Measurements from ENCODE around the gene CDH18. TPM values are rescaled to one million over a fixed set of nuclear protein-coding genes. Genes with fewer than 3 reads are reported as not detected.

Gene CDH18
- total and polyA plus RNA-seq, 2 donors (not counting 1 experiment from before 2014, with no cell fraction given) = 0.16 to 0.33 TPM

GRCh38 chr5:19694949-19695611 lies 292.9 kb downstream of the CDH18 start:
- no peak for TF ChIP-seq EZH2 (IDR thresholded peaks at IDR 0.05; ENCODE audit: low read length, missing control alignments)
- TF ChIP-seq, protein P1, sequence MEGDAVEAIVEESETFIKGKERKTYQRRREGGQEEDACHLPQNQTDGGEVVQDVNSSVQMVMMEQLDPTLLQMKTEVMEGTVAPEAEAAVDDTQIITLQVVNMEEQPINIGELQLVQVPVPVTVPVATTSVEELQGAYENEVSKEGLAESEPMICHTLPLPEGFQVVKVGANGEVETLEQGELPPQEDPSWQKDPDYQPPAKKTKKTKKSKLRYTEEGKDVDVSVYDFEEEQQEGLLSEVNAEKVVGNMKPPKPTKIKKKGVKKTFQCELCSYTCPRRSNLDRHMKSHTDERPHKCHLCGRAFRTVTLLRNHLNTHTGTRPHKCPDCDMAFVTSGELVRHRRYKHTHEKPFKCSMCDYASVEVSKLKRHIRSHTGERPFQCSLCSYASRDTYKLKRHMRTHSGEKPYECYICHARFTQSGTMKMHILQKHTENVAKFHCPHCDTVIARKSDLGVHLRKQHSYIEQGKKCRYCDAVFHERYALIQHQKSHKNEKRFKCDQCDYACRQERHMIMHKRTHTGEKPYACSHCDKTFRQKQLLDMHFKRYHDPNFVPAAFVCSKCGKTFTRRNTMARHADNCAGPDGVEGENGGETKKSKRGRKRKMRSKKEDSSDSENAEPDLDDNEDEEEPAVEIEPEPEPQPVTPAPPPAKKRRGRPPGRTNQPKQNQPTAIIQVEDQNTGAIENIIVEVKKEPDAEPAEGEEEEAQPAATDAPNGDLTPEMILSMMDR (conservative IDR thresholded peaks at IDR 0.05 in 1 of 2, IDR thresholded peaks at IDR 0.05 in 1 of 2; ENCODE audit: low read depth in 1 of 2, low read length in 2 of 2) = no peak
- H3K36me3 ChIP-seq (ENCODE audit: control insufficient read depth, insufficient read depth, low read length) = no peaks in the 10 kb centered on the region
- H3K27ac ChIP-seq (ENCODE audit: insufficient read depth, low read length) = no peak overlapping the region
- no peaks in the 10 kb centered on the region for H3K4me1 ChIP-seq (ENCODE audit: control insufficient read depth, extremely low read depth, insufficient read depth, low read length)
- H4K20me1 ChIP-seq (ENCODE audit: control insufficient read depth, extremely low read depth, insufficient read depth, low read length) = no peaks in the 10 kb centered on the region
- no peak overlapping the region for H3K4me3 ChIP-seq (replicated peaks in 1 of 4; ENCODE audit: control extremely low read depth in 1 of 4, insufficient read depth in 1 of 4, low read depth in 3 of 4, low read length in 4 of 4)
- DNase-seq (ENCODE audit: low read depth in 2 of 2) = no peak
- no peaks in the 10 kb centered on the region for H3K27me3 ChIP-seq (ENCODE audit: control insufficient read depth, insufficient read depth, low read length)
- no peaks in the 10 kb centered on the region for H3K9me3 ChIP-seq (ENCODE audit: control insufficient read depth, insufficient read depth, low read depth, low read length)
- H2AFZ ChIP-seq (ENCODE audit: low read length) = no peak overlapping the region
- no peaks in the 10 kb centered on the region for H3K79me2 ChIP-seq (ENCODE audit: control insufficient read depth, insufficient read depth, low read length)
- no peak overlapping the region for H3K9ac ChIP-seq (ENCODE audit: insufficient read depth, low read length)
- no peak overlapping the region for H3K4me2 ChIP-seq (ENCODE audit: extremely low read depth, insufficient read depth, low read length)

DNA sequence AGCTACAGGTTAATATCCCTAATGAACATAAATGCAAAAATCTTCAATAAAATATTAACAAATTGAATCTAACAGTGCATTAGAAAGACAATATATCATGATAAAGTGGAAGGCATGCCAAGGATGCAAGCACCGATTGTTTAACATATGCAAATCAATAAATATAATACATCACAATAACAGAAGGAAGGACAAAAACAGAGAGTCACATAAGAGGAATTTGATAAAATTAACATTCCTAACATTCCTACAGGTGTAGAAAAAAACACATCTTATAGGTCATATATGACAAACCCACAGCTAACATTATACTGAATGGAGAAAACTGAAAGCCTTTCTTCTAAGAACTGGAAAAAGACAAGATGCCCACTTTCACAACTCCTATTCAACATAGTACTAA lies 297.0 kb downstream of the CDH18 start:
- no peaks in the 10 kb centered on the region for H3K36me3 ChIP-seq (ENCODE audit: control insufficient read depth, insufficient read depth, low read length)
- H3K27me3 ChIP-seq (ENCODE audit: control insufficient read depth, insufficient read depth, low read length) = no peaks in the 10 kb centered on the region
- DNase-seq (ENCODE audit: low read depth in 2 of 2) = no peak
- no peak overlapping the region for H2AFZ ChIP-seq (ENCODE audit: low read length)
- no peaks in the 10 kb centered on the region for H4K20me1 ChIP-seq (ENCODE audit: control insufficient read depth, extremely low read depth, insufficient read depth, low read length)
- no peaks in the 10 kb centered on the region for H3K79me2 ChIP-seq (ENCODE audit: control insufficient read depth, insufficient read depth, low read length)
- H3K27ac ChIP-seq (ENCODE audit: insufficient read depth, low read length) = no peak overlapping the region
- H3K4me2 ChIP-seq (ENCODE audit: extremely low read depth, insufficient read depth, low read length) = no peak overlapping the region
- no peak overlapping the region for H3K4me3 ChIP-seq (replicated peaks in 1 of 4; ENCODE audit: control extremely low read depth in 1 of 4, insufficient read depth in 1 of 4, low read depth in 3 of 4, low read length in 4 of 4)
- H3K9me3 ChIP-seq (ENCODE audit: control insufficient read depth, insufficient read depth, low read depth, low read length) = no peaks in the 10 kb centered on the region
- no peaks in the 10 kb centered on the region for H3K4me1 ChIP-seq (ENCODE audit: control insufficient read depth, extremely low read depth, insufficient read depth, low read length)
- H3K9ac ChIP-seq (ENCODE audit: insufficient read depth, low read length) = no peak overlapping the region
- TF ChIP-seq EZH2 (IDR thresholded peaks at IDR 0.05; ENCODE audit: low read length, missing control alignments) = no peak
- TF ChIP-seq, protein P1 (conservative IDR thresholded peaks at IDR 0.05 in 1 of 2, IDR thresholded peaks at IDR 0.05 in 1 of 2; ENCODE audit: low read depth in 1 of 2, low read length in 2 of 2) = no peak

- no peaks in the 10 kb centered on the region for H3K79me2 ChIP-seq (ENCODE audit: control insufficient read depth, insufficient read depth, low read length)
- no peak overlapping the region for H3K4me2 ChIP-seq (ENCODE audit: extremely low read depth, insufficient read depth, low read length)
- TF ChIP-seq, protein P1 (conservative IDR thresholded peaks at IDR 0.05 in 1 of 2, IDR thresholded peaks at IDR 0.05 in 1 of 2; ENCODE audit: low read depth in 1 of 2, low read length in 2 of 2) = no peak
- TF ChIP-seq EZH2 (IDR thresholded peaks at IDR 0.05; ENCODE audit: low read length, missing control alignments) = no peak
- H3K9ac ChIP-seq (ENCODE audit: insufficient read depth, low read length) = no peak overlapping the region
- H3K9me3 ChIP-seq (ENCODE audit: control insufficient read depth, insufficient read depth, low read depth, low read length) = no peaks in the 10 kb centered on the region
- no peaks in the 10 kb centered on the region for H3K36me3 ChIP-seq (ENCODE audit: control insufficient read depth, insufficient read depth, low read length)
- no peaks in the 10 kb centered on the region for H3K27me3 ChIP-seq (ENCODE audit: control insufficient read depth, insufficient read depth, low read length)
- H2AFZ ChIP-seq (ENCODE audit: low read length) = no peak overlapping the region
- no peaks in the 10 kb centered on the region for H3K4me1 ChIP-seq (ENCODE audit: control insufficient read depth, extremely low read depth, insufficient read depth, low read length)
- H4K20me1 ChIP-seq (ENCODE audit: control insufficient read depth, extremely low read depth, insufficient read depth, low read length) = no peaks in the 10 kb centered on the region
- no peak overlapping the region for H3K4me3 ChIP-seq (replicated peaks in 1 of 4; ENCODE audit: control extremely low read depth in 1 of 4, insufficient read depth in 1 of 4, low read depth in 3 of 4, low read length in 4 of 4)
- no peak overlapping the region for H3K27ac ChIP-seq (ENCODE audit: insufficient read depth, low read length)
- no peak for DNase-seq (ENCODE audit: low read depth in 2 of 2)
These were observed 302.5 kb downstream of the CDH18 start for GRCh38 chr5:19685473-19685872.

All from fibroblast of lung (primary cell).